HEK293T (cell line): ENCODE measurements around the gene GLYATL1B.

Experiments used
- ARNT ChIP-seq: fragments of 450-650 bp; IDR thresholded peaks from 2 replicates; pipeline ENCODE4 v1.6.1; 2017; ENCODE audit warnings: mild to moderate bottlenecking
- BHLHE40 ChIP-seq: fragments of 450-650 bp; IDR thresholded peaks from 2 replicates; pipeline ENCODE4 v1.6.1; 2016; ENCODE audit warnings: mild to moderate bottlenecking, moderate library complexity, borderline replicate concordance
- CTBP1 ChIP-seq: fragments of 450-650 bp; IDR thresholded peaks from 2 replicates; pipeline ENCODE4 v1.6.1; 2016; ENCODE audit warnings: borderline replicate concordance
- HDGF ChIP-seq: fragments of 450-650 bp; IDR thresholded peaks from 2 replicates; pipeline ENCODE4 v1.6.1; 2017; ENCODE audit warnings: antibody characterized with exemption, borderline replicate concordance
- SP1 ChIP-seq: fragments of 450-650 bp; IDR thresholded peaks from 2 replicates; pipeline ENCODE4 v1.6.1; 2017
- SUZ12 ChIP-seq: fragments of 450-650 bp; IDR thresholded peaks from 2 replicates; pipeline ENCODE4 v1.6.1; 2016; ENCODE audit warnings: mild to moderate bottlenecking

DNA sequence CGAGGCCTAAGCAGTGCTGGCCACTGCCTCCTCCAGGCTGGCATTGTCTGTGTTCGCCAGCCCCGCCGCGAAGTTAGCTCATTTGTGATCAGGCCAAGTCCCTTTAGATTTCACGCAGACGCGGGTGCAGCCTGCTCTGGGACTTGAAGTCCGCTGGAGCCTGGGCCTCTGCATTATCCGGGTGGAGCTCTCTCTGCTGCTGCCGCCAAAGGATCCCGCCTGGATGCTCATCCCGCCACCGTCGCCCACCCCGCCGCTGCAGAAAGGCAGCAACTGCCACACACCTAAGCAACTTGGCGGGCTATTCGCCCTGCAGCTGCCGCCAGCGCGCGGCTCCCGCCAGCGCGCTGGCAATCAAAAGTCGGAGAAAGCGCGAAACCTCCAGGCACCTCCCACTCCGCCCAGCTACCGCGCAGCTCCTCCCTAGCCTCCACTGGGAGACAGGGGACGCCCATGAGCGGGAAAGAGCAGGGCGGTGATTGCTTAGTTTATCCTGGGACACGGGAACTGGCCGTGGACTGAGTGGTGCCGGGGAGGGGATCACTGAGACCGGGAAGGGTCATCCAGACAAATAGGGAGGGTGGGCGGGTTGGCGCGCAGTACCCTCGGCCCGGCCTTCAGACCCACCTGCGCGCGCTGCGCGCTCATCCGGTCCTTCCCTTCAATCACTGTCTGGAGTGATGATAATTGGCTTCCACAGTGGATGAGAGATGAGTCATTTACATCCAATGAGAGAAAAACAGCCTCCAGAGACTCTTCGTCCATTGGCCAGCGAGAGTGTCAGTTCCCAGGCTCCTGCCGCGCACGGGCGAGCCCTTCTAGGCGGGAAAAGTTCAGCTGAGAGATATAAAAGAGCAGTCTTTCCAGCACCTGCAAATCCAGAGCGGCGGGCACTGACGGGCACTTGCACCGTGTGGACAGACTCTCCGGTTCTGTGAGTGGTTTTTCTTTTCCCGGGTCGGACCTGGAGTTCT is 20.5 kb downstream of the GLYATL1B start, which contains the start of gene FAM111B:
- no peak for TF ChIP-seq SUZ12
- no peak for TF ChIP-seq HDGF
- no peak for TF ChIP-seq BHLHE40
- no peak for TF ChIP-seq SP1
- no peak for TF ChIP-seq CTBP1
- no peak for TF ChIP-seq ARNT
